DOHH2 (cell line): Measurements from ENCODE around the gene LINGO3.

ENCODE experiments used
- EZH2phosphoT487 ChIP-seq: fragments of 200-600 bp; sonication (generic); IDR thresholded peaks from 2 replicates; pipeline ENCODE4 v1.6.1; 2017; ENCODE audit warnings: borderline replicate concordance, mild to moderate bottlenecking, antibody characterized with exemption, low read length, moderate library complexity, mixed read lengths
- TF ChIP-seq, protein P1 (sequence below): fragments of 200-600 bp; sonication (generic); IDR thresholded peaks from one replicate; pipeline ENCODE4 v1.5.1; 2014; ENCODE audit warnings: antibody characterized with exemption, mild to moderate bottlenecking, low read depth, low read length; ENCODE audit not compliant: poor library complexity, severe bottlenecking

DNA sequence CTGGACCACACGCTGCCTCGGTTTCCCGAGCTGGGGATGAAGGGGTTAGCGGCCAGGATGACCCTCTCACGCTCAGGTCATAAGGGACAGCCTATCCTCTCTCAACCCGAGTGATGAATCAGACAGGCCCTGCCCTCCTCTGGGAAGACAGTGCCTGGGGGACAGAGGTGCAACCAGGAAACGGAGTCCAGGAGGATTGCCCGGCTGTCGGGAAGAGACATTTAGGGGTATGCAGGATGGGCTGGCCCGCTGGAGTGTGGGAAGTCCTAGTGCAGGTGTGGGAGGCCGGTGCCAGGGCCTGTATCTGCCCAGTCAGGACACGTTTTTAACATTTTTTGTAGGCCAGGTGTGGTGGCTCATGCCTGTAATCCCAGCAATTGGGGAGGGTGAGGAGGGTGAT, 12.1 kb upstream of the LINGO3 start:
- TF ChIP-seq, protein P1, sequence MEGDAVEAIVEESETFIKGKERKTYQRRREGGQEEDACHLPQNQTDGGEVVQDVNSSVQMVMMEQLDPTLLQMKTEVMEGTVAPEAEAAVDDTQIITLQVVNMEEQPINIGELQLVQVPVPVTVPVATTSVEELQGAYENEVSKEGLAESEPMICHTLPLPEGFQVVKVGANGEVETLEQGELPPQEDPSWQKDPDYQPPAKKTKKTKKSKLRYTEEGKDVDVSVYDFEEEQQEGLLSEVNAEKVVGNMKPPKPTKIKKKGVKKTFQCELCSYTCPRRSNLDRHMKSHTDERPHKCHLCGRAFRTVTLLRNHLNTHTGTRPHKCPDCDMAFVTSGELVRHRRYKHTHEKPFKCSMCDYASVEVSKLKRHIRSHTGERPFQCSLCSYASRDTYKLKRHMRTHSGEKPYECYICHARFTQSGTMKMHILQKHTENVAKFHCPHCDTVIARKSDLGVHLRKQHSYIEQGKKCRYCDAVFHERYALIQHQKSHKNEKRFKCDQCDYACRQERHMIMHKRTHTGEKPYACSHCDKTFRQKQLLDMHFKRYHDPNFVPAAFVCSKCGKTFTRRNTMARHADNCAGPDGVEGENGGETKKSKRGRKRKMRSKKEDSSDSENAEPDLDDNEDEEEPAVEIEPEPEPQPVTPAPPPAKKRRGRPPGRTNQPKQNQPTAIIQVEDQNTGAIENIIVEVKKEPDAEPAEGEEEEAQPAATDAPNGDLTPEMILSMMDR = no peak
- no peak for TF ChIP-seq EZH2phosphoT487
